ENCODE results near the gene PYCR2.
"Not testable (repeated sequence)": the region's sequence is repeated elsewhere in the genome, so short reads cannot be mapped to it uniquely, and the experiment has no call there.

PYCR2 gene

GRCh38 chr1:225888898-225889601, 35.0 kb downstream of the PYCR2 start, which contains the start of gene LEFTY1:
TSS of gene LEFTY1 (minus strand) at chr1:225889146. CDS start at chr1:225889066, 80 bp downstream.
- peak; percentile 87 for DNase-seq

DNA sequence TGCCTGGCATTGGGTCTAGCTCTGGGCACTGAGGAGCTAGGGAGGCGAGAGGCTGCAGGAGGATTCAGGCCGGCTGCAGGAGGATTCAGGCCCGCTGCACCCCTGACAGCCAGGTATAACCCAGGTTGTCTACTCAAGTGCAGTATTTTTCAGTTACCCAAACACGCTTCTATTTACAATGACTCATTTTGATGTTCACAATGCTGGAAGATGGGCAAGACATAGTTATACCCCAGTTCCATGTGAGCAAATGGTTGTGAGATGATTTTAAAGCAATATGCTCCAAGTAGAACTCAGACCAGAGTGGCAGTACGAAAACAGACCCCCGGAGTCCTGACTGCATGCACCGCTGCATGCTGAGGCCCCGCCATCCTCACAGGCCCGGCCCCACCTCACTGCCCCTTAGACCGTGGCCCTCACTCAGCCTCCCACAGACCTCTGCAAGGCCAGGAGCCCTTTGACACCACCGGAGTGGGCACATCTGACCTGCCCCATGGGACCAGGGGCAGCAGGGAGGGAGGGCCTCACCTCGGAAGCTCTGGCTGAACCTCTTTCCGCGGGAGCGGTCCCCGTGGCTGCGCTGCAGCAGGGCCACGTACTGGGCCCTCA, 35.7 kb downstream of the PYCR2 start:
- no peak for DNase-seq

GRCh38 chr1:225887554-225888288, 36.3 kb downstream of the PYCR2 start:
- not testable (repeated sequence) for DNase-seq

DNA sequence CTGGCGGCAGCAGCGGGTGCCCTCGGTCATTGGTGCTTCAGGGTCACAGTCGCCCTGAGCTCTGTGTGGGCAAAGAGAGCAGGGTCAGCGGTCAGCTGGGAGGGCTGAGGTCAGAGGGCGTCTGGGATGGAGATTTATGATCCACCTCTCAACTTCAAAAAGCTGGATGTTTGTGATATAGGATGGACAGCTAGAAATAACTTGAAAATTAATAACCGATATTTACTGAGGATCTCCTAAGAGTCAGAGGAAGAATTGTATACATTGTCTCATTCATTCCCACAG, 37.1 kb downstream of the PYCR2 start:
- DNase-seq: no peak

GRCh38 chr1:225886159-225887029, 37.7 kb downstream of the PYCR2 start:
- no peak for DNase-seq

DNA sequence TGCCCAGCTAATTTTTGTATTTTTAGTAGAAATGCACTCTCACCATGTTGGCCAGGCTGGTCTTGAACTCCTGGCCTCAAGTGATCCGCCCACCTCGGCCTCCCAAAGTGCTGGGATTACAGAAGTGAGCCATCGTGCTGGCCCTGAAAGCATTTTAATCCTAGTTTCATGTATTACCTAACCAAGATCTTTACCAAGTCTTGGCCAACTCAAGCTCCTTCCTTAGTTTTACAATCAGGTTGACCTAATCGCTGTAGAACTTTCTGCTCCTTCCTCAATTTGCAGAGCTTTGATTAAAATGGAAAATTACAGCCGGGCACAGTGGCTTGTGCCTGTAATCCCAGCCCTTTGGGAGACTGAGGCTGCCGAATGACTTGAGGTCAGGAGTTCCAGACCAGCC, 38.7 kb downstream of the PYCR2 start:
- DNase-seq: no peak

DNA sequence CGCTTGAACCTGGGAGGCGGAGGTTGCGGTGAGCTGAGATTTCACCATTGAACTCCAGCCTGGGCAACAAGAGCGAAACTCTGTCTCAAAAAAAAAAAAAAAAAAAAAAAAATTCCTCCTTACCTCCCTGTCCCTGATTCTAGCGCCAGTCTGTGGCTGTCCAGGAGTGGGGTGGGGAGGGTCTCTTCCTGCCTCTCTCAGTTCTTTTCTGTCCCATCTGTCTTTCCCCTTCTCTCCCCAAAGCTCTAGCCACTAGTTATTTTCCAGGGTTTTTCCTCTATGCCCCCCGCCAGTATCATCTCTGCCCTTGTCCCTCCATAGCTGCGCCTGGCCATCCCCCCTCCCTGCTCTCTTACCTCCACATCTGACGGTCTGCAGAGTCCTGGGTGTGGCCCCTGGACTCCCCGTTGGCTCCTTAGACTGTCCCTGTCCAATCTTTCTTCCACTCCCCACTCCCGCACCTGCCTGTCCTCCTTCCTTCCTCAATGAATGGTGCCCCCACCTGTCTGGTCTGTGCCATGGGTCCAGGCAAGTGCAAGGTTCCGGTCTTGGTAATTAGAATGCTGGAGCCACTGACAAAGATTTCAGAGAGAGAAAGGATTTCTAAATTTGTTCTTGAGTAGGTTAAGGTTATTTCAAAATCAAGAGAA, 40.3 kb downstream of the PYCR2 start:
- peak; percentile 44 for DNase-seq

DNA sequence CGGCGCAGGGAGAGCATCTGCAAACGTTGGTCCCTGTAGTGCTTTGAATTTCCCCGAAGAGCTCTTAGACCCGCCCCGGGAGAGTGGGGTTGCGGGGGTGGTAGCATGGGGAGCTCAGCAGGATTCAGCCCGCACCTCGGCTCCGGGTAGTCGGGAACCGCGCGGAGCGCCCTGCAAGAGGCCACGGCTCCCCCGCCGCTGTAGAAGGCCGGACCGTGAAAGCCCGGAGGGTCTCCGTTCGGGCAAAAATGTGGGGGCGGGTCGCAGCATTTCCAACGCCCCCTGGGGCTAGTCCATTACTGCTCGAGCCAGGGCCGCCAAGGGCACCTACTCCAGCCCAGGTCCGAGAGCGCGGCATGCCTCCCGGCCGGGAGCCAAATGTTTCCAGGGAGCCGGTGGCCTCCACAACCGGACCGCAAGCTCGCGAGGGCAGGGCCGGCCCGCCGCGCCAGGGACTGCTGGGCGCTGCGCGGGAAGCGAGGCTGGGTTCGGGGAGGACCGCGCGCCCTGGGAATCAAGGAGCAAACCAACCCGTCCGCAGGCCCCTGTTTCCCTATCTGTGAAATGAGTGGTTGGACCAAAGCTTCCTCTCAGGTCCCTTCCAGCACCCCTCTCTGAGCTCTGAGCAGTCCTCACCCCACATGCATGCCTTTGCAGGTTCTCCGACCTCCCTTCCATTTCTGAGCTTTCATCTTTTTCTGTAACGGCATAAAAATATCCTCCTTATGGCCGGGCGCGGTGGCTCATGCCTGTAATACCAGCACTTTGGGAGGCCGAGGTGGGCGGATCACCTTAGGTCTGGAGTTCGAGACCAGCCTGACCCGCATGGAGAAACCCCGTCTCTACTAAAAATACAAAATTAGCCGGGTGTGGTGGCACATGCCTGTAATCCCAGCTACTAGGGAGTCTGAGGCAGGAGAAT, 41.1 kb downstream of the PYCR2 start:
- peak; percentile 77 for DNase-seq

GRCh38 chr1:225881959-225882693, 41.9 kb downstream of the PYCR2 start, which contains the start of gene TMEM63A:
TSS of gene TMEM63A (minus strand) at chr1:225882380. CDS start at chr1:225877580, 4,800 bp downstream.
- DNase-seq: peak; percentile 96

- peak; percentile 86 for DNase-seq
Measured at GRCh38 chr1:225881081-225881958, 42.7 kb downstream of the PYCR2 start.

DNA sequence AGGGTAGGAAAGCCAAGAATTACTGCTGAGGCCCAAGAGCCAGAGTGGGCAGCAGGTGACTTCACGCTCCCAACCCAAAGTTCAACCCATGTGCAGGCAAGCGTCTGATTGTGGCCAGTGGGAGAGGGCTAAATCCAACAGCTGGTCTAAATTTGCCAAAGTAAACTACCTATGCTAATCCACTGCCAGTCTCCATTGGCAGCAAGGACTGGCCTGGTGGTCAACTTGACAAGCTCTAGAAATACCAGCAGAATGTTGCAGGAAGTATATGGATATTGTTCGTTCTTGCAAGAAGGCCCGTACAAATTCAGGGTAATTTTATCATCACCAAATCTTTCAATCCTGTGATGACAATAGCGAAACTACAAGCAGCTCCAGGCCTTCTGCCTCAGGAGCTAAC, 43.4 kb downstream of the PYCR2 start:
- DNase-seq: peak; percentile 37

GRCh38 chr1:225880222-225880588, 43.8 kb downstream of the PYCR2 start:
- DNase-seq: peak; percentile 52

- DNase-seq: peak; percentile 55
Measured at GRCh38 chr1:225879521-225880221, 44.4 kb downstream of the PYCR2 start.

DNA sequence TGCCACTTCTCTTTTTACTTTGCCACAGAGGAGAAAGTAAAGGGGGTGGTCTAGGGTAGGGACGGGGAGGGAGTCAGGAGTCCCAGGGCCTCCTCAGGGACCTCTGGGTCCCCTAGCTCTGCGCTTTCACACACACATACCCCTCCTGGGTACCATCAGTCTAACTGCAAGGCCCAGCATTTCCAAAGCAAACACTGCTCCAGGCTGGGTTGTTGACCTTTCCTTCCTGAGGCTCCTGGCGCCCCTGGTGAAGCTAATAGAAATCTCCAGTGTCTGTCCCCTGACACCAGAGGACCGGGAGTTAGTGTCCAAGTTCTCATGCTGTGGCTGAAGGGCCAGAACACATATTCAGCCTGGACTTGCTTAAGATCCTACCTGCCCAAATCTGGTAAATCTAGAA, 45.8 kb downstream of the PYCR2 start:
- no peak for DNase-seq

GRCh38 chr1:225877580-225877979, 46.5 kb downstream of the PYCR2 start:
- DNase-seq: peak; percentile 88

DNA sequence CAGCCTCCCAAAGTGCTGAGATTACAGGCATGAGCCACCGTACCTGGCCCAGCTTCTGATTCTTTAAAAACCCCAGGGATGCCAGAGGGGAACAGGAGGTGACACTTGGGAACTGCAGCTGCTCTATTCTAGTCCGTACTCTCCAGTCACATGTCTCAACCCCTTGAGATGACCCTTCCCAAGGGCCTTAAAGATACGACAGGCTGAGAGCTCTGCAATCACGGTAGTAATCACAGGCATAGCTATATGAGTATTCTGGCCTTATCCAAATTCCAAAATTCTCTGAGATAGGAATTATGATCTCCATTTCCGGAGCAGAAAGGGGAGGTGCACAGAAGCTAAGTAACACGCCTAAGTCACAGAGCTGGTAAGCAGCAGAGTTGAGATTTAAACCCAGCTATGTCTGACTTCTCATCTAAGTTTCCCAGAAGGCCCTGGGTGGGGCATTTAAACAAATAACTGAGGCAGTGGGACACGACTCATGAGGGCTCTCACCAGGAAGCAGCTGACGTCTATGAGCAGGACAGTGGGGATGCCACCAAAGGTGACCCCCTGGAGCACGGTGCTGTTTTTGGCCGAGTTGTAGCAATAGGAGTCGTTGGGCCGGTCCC, 47.0 kb downstream of the PYCR2 start:
- DNase-seq: no peak

GRCh38 chr1:225875044-225875815, 48.8 kb downstream of the PYCR2 start:
- DNase-seq: peak; percentile 93

DNA sequence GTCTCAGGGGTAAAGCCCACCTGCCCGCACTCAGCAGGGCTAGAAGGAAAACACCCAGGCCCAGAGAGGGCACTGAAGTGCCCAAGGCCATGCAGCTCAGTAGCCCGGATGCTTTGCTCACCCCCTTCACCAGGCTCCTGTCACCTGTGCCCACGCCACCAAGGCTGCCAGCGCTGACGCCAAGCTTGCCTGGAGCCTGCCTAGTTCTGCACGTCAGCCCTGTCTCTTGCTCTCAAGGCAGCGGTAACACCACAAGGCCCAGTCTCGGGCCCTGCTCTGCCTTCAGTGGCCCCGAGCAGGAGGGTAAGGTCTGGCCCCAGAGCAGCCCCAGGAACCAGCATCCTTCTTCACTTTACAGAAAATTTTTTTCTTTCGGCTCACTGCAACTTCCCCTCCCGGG, 49.6 kb downstream of the PYCR2 start:
- DNase-seq: no peak
